Ishikawa (cell line): ENCODE data around the gene KCNK10.
A peak's percentile ranks its signal among the peaks of the same experiment; 100 is the strongest.

Source experiments
- CEBPB ChIP-seq: IDR thresholded peaks from 2 replicates; pipeline ENCODE4 v1.6.1; 2012
- CREB1 ChIP-seq: IDR thresholded peaks from 2 replicates; pipeline ENCODE4 v1.6.1; 2012; ENCODE audit warnings: low read depth
- EGR1 ChIP-seq: IDR thresholded peaks from 2 replicates; pipeline ENCODE4 v1.6.1; 2012
- EP300 ChIP-seq: IDR thresholded peaks from 2 replicates; pipeline ENCODE4 v1.6.1; 2012; ENCODE audit warnings: borderline replicate concordance
- FOXM1 ChIP-seq: IDR thresholded peaks from 2 replicates; pipeline ENCODE4 v1.6.1; 2012; ENCODE audit warnings: low read depth, borderline replicate concordance
- NFIC ChIP-seq: IDR thresholded peaks from 2 replicates; pipeline ENCODE4 v1.6.1; 2012
- RAD21 ChIP-seq: IDR thresholded peaks from 2 replicates; pipeline ENCODE4 v1.6.1; 2012; ENCODE audit warnings: low read depth
- TAF1 ChIP-seq: IDR thresholded peaks from 2 replicates; pipeline ENCODE4 v1.6.1; 2012; ENCODE audit warnings: low read depth, mild to moderate bottlenecking
- TCF12 ChIP-seq: IDR thresholded peaks from 2 replicates; pipeline ENCODE4 v1.6.1; 2012; ENCODE audit warnings: low read depth
- TEAD4 ChIP-seq: IDR thresholded peaks from 2 replicates; pipeline ENCODE4 v1.6.1; 2012
- YY1 ChIP-seq: IDR thresholded peaks from 2 replicates; pipeline ENCODE4 v1.6.1; 2012; ENCODE audit warnings: low read depth
- ZBTB7A ChIP-seq: IDR thresholded peaks from 2 replicates; pipeline ENCODE4 v1.6.1; 2012; ENCODE audit warnings: low read depth
- TF ChIP-seq, protein P1 (sequence below): IDR thresholded peaks from 2 replicates; pipeline ENCODE4 v1.6.1; 2012; ENCODE audit warnings: low read depth, mild to moderate bottlenecking
- TF ChIP-seq, protein P2 (sequence below): IDR thresholded peaks from 2 replicates; pipeline ENCODE4 v1.6.1; 2012
- TF ChIP-seq, protein P3 (sequence below): IDR thresholded peaks from 2 replicates; pipeline ENCODE4 v1.6.1; 2012

The KCNK10 gene

DNA sequence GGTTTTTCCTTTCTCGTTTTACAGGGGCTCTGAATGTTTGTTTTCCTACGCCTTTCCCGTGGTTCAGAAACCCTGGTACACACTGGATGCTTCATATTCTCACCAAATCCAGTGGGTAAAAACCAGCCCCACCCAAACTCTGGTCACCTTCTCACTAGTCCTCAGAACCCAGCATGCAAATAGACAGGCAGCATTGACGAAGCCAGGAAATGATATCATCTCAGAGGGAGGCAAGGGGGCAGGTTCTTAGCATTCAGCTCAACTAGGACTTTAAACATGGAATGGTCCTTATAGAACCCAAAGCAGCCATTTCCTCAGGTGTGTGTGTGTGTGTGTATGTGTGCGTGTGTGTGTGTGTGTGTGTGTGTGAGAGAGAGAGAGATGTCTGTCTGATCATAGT is 142.0 kb downstream of the KCNK10 start:
- TF ChIP-seq NFIC, result no peak
- no peak for TF ChIP-seq CREB1

DNA sequence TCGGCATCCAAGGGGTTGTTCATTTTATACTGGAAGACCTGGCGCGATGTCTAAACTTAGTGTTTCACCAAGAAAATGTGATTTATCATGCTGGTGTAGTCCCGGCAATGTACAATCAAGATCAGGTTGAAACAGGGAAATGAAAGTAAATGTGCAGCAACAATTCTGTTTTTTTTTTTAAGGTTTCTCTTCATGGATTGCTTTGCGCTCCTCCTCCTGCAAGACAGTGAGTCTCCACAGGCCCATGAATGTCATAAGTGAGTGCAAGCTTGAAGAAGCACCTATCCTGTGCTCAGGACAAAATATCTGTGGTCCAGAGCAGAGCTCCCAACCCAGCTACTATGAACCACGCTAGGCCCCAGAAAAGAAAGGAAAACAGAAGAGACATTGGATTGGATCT is 143.4 kb downstream of the KCNK10 start:
- TF ChIP-seq TEAD4 (no peak), YY1 (no peak), ZBTB7A (no peak), CREB1 (no peak), RAD21 (no peak), TCF12 (no peak), EGR1 (no peak), TAF1 (no peak), NFIC (no peak), CEBPB (no peak), EP300 (no peak), FOXM1 (no peak)
- TF ChIP-seq, protein P1, sequence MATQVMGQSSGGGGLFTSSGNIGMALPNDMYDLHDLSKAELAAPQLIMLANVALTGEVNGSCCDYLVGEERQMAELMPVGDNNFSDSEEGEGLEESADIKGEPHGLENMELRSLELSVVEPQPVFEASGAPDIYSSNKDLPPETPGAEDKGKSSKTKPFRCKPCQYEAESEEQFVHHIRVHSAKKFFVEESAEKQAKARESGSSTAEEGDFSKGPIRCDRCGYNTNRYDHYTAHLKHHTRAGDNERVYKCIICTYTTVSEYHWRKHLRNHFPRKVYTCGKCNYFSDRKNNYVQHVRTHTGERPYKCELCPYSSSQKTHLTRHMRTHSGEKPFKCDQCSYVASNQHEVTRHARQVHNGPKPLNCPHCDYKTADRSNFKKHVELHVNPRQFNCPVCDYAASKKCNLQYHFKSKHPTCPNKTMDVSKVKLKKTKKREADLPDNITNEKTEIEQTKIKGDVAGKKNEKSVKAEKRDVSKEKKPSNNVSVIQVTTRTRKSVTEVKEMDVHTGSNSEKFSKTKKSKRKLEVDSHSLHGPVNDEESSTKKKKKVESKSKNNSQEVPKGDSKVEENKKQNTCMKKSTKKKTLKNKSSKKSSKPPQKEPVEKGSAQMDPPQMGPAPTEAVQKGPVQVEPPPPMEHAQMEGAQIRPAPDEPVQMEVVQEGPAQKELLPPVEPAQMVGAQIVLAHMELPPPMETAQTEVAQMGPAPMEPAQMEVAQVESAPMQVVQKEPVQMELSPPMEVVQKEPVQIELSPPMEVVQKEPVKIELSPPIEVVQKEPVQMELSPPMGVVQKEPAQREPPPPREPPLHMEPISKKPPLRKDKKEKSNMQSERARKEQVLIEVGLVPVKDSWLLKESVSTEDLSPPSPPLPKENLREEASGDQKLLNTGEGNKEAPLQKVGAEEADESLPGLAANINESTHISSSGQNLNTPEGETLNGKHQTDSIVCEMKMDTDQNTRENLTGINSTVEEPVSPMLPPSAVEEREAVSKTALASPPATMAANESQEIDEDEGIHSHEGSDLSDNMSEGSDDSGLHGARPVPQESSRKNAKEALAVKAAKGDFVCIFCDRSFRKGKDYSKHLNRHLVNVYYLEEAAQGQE, result no peak
- TF ChIP-seq, protein P2, sequence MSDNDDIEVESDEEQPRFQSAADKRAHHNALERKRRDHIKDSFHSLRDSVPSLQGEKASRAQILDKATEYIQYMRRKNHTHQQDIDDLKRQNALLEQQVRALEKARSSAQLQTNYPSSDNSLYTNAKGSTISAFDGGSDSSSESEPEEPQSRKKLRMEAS, result no peak
- TF ChIP-seq, protein P3, sequence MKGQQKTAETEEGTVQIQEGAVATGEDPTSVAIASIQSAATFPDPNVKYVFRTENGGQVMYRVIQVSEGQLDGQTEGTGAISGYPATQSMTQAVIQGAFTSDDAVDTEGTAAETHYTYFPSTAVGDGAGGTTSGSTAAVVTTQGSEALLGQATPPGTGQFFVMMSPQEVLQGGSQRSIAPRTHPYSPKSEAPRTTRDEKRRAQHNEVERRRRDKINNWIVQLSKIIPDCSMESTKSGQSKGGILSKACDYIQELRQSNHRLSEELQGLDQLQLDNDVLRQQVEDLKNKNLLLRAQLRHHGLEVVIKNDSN, result no peak

DNA sequence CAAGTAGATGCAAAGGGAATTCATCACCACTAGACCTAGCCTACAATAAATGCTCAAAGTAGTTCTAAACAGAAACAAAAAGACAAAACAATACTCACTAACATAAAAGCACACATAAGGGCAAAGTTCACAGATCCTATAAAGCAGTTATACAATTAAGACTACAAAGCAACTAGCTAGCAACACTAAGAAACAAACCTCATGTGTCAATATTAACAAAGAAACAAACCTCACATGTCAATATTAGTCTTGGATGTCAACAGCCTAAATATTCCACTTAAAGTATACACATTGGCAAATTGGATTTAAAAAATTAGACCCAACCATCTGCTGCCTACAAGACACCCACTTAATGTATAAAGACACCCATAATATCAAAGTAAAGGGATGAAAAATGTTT is 152.7 kb downstream of the KCNK10 start:
- TF ChIP-seq CEBPB, result no peak
- no peak for TF ChIP-seq ZBTB7A
- no peak for TF ChIP-seq TCF12
- TF ChIP-seq EP300, result no peak
- TF ChIP-seq TEAD4, result no peak
- TF ChIP-seq CREB1, result no peak
- TF ChIP-seq YY1, result no peak
- TF ChIP-seq TAF1, result no peak
- TF ChIP-seq FOXM1, result no peak
- TF ChIP-seq NFIC, result no peak
- TF ChIP-seq, protein P2, result no peak
- TF ChIP-seq, protein P3, result no peak
- TF ChIP-seq, protein P1, result no peak
- TF ChIP-seq RAD21, result no peak

DNA sequence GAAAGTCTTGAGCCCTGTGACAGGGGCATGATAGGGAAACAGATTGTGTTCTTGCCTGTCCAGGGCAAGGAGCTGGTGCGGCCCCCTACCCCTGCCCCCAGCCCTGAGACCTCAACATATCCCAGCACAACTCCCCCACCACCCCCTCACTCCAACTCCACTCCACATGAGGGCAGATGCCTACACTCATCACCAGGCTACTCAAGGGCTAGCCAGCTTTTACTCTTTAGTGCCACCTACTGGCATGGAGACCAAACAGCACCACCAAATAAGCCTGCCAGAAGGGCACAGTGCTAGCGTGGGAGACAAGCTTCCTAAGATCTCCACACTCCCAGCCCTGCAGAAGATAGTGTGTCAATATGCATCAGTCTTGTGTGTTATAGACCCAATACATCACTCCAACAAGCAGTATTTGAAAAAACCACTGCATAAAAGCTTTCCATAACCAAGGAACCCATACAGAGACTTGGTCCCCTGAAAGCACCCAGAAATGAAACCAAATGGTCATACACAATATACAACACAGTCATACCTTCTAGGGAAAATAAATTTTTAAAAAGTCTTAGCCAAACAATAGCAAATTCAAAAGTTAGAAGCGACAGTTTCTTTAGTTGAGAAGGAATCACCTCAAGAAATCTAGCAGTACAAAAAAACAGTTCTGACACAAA is 154.4 kb downstream of the KCNK10 start:
- TF ChIP-seq TCF12, result no peak
- TF ChIP-seq EGR1, result no peak
- no peak for TF ChIP-seq YY1
- TF ChIP-seq RAD21, result peak; percentile 62

DNA sequence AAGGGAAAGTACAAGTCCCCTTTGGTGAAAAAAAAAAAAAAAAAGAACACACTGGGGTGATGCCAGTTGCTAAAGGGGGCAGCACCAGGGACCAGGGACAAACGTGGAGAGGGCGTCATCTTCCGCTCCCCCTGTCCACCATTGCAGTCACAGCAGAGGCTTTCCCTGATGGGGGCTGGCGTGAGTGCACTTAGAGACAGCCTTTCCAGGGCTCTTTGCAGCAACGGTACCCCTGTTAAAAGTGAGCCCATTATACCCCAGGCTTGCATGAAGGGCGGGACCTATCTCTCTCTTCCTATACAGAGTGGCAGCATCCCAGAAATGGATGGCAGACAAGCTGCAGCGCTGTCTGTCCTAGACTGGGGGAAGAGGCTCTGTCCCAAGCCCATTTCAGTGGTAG is 155.0 kb downstream of the KCNK10 start:
- TF ChIP-seq ZBTB7A, result no peak
- TF ChIP-seq EP300, result no peak
- no peak for TF ChIP-seq CEBPB
- TF ChIP-seq, protein P2, result no peak
- no peak for TF ChIP-seq FOXM1
- TF ChIP-seq CREB1, result no peak
- TF ChIP-seq NFIC, result no peak
- TF ChIP-seq, protein P1, result no peak
- no peak for TF ChIP-seq TEAD4
- TF ChIP-seq RAD21, result no peak
